ENCODE data around the gene TNFRSF6B. TPM values are rescaled to one million over a fixed set of nuclear protein-coding genes. Genes with fewer than 3 reads are reported as not detected.
A peak's percentile ranks its signal among the peaks of the same experiment; 100 is the strongest.

Gene TNFRSF6B
- total RNA-seq, 5 donors from 2014 or later (not counting 1 experiment from before 2014, with no cell fraction given): 0.37 to 1.5 (median 0.91) TPM; not detected in 1

DNA sequence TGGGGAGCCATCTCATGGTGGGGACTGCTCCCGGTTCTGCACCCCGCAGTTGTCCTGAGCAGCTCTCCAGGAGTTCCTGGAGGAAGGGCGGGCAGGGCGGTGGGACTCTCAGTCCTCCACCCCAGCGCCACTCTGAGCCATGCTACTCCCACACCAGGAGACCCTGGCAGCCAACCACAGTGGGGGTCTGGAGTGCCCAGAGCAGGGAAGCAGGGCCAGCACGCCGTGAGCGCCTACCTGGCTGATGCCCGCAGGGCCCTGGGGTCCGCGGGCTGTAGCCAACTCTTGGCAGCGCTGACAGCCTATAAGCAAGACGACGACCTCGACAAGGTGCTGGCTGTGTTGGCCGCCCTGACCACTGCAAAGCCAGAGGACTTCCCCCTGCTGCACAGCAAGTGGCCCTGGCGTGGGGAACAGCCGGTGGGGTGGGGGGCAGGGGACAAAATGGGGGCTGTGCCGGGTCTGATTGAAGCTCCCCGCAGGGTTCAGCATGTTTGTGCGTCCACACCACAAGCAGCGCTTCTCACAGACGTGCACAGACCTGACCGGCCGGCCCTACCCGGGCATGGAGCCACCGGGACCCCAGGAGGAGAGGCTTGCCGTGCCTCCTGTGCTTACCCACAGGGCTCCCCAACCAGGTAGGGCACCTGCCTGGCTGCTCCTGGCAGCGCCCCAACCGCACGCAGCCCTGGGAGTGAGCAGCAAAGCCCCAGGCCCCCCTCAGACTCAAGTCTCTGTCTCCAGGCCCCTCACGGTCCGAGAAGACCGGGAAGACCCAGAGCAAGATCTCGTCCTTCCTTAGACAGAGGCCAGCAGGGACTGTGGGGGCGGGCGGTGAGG, 1.6 kb upstream of the TNFRSF6B start:
- Mint-ChIP-seq H3K4me3 (no peak overlapping the region), H3K36me3 (no peaks in the 10 kb centered on the region), H3K4me1 (peaks cover 5 to 21% (median 9%) of the 10 kb centered on the region in 3 donors), H3K9me3 (no peaks in the 10 kb centered on the region), H3K27me3 (no peaks in the 10 kb centered on the region), H3K27ac (no peak overlapping the region)
- no peak for ATAC-seq (replicated peaks in 1 of 4)
- H3K9me3 ChIP-seq: no peaks in the 10 kb centered on the region
- peaks cover 0 to 14% of the 10 kb centered on the region in 2 donors for H3K36me3 ChIP-seq (ENCODE audit: control insufficient read depth in 2 of 2, extremely low read depth in 1 of 2, insufficient read depth in 1 of 2, low read length in 1 of 2)
- no peak for DNase-seq
- ChIA-PET CTCF (no interaction called here), POLR2A (no interaction called here)
- H3K4me3 ChIP-seq (ENCODE audit: control insufficient read depth in 1 of 2, extremely low read depth in 1 of 2, low read length in 1 of 2): no peak overlapping the region
- peaks cover 2 to 59% of the 10 kb centered on the region in 2 experiments for H3K4me1 ChIP-seq (ENCODE audit: control insufficient read depth in 1 of 2, extremely low read depth in 1 of 2, insufficient read depth in 2 of 2, low read length in 2 of 2)
- 97% methylated on average over 30 of the region's 37 CpGs for WGBS (ENCODE audit: insufficient coverage)
- no peak overlapping the region for H3K27ac ChIP-seq (ENCODE audit: low read length)
- no peaks in the 10 kb centered on the region for H3K27me3 ChIP-seq (replicated peaks in 1 of 2; ENCODE audit: control insufficient read depth in 2 of 2, extremely low read depth in 1 of 2, insufficient read depth in 2 of 2, low read length in 1 of 2)

DNA sequence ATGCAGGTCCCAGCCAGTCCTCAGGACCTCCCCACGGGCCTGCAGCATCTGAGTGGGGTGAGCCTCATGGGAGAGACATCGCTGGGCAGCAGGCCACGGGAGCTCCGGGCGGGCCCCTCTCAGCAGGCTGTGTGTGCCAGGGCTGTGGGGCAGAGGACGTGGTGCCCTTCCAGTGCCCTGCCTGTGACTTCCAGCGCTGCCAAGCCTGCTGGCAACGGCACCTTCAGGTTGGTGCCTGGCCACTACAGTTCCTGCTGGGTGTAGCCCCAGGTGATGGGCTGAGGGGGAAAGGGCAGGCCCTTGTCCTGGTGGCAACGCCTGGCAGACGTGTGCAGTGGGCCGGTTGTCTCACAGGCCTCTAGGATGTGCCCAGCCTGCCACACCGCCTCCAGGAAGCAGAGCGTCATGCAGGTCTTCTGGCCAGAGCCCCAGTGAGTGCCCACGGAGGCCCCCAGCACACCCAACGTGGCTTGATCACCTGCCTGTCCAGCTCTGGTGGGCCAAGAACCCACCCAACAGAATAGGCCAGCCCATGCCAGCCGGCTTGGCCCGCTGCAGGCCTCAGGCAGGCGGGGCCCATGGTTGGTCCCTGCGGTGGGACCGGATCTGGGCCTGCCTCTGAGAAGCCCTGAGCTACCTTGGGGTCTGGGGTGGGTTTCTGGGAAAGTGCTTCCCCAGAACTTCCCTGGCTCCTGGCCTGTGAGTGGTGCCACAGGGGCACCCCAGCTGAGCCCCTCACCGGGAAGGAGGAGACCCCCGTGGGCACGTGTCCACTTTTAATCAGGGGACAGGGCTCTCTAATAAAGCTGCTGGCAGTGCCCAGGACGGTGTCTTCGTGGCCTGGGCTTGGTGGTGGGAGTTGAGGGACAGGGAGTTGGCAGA, 787 bp upstream of the TNFRSF6B start:
- peak overlapping the region in 1 of 2 donors; percentile 55 for H3K27ac Mint-ChIP-seq
- no peaks in the 10 kb centered on the region for H3K36me3 Mint-ChIP-seq
- peak overlapping the region in 1 of 3 donors; percentile 64 for H3K4me3 Mint-ChIP-seq
- no peak overlapping the region for H3K27ac ChIP-seq (ENCODE audit: low read length)
- DNase-seq (no peak), ATAC-seq (replicated peaks in 1 of 4) (no peak)
- peaks cover 2 to 68% of the 10 kb centered on the region in 2 experiments for H3K4me1 ChIP-seq (ENCODE audit: control insufficient read depth in 1 of 2, extremely low read depth in 1 of 2, insufficient read depth in 2 of 2, low read length in 2 of 2)
- H3K4me1 Mint-ChIP-seq: peaks cover 5 to 26% (median 9%) of the 10 kb centered on the region in 3 donors
- H3K27me3 Mint-ChIP-seq: no peaks in the 10 kb centered on the region
- H3K9me3 Mint-ChIP-seq: no peaks in the 10 kb centered on the region
- WGBS (ENCODE audit: insufficient coverage): 85% methylated on average over 23 of the region's 25 CpGs
- no peak overlapping the region for H3K4me3 ChIP-seq (ENCODE audit: control insufficient read depth in 1 of 2, extremely low read depth in 1 of 2, low read length in 1 of 2)
- POLR2A ChIA-PET: no interaction called here
- CTCF ChIA-PET: no interaction called here
- H3K27me3 ChIP-seq (replicated peaks in 1 of 2; ENCODE audit: control insufficient read depth in 2 of 2, extremely low read depth in 1 of 2, insufficient read depth in 2 of 2, low read length in 1 of 2): no peaks in the 10 kb centered on the region
- no peaks in the 10 kb centered on the region for H3K9me3 ChIP-seq
- H3K36me3 ChIP-seq (ENCODE audit: control insufficient read depth in 2 of 2, extremely low read depth in 1 of 2, insufficient read depth in 1 of 2, low read length in 1 of 2): peaks cover 0 to 16% of the 10 kb centered on the region in 2 donors

DNA sequence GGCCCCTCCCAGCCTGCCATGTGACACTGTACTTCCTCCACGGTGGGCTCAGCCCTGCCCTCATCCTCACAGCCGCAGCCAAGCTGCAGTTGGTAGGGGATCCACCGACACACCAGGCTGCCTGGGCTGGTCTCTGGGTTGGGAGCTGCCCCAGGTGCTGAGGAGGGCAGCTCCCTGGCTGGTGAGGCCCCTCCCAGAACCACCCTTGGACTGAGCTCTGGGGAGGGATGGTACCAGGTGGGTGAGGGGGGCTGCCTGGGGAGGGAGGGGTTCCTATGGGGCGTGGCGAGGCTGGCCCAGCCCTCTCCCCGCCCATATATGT, 185 bp upstream of the TNFRSF6B start:
- POLR2A ChIA-PET: no interaction called here
- CTCF ChIA-PET: no interaction called here

DNA sequence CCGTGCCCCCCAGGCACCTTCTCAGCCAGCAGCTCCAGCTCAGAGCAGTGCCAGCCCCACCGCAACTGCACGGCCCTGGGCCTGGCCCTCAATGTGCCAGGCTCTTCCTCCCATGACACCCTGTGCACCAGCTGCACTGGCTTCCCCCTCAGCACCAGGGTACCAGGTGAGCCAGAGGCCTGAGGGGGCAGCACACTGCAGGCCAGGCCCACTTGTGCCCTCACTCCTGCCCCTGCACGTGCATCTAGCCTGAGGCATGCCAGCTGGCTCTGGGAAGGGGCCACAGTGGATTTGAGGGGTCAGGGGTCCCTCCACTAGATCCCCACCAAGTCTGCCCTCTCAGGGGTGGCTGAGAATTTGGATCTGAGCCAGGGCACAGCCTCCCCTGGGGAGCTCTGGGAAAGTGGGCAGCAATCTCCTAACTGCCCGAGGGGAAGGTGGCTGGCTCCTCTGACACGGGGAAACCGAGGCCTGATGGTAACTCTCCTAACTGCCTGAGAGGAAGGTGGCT, 960 bp downstream of the TNFRSF6B start:
- ChIA-PET CTCF (no interaction called here), POLR2A (interaction anchor here in 1 of 2 donors (0.5 kb wide), 1 partner anchor 72 kb away, joined by 3 read pairs; no protein-coding TSS in a partner anchor)
- H3K36me3 Mint-ChIP-seq: no peaks in the 10 kb centered on the region
- H3K4me3 Mint-ChIP-seq: peak overlapping the region in 2 of 3 donors; percentile 24 to 64
- no peak for ATAC-seq (replicated peaks in 1 of 4)
- Histone ChIP-seq H3K9me3 (no peaks in the 10 kb centered on the region), H3K4me3 (ENCODE audit: control insufficient read depth in 1 of 2, extremely low read depth in 1 of 2, low read length in 1 of 2) (peak overlapping the region in 1 of 2 donors; percentile 36), H3K27ac (ENCODE audit: low read length) (no peak overlapping the region), H3K4me1 (ENCODE audit: control insufficient read depth in 1 of 2, extremely low read depth in 1 of 2, insufficient read depth in 2 of 2, low read length in 2 of 2) (peaks cover 2 to 83% of the 10 kb centered on the region in 2 experiments), H3K36me3 (ENCODE audit: control insufficient read depth in 2 of 2, extremely low read depth in 1 of 2, insufficient read depth in 1 of 2, low read length in 1 of 2) (peaks cover 2 to 16% of the 10 kb centered on the region in 2 donors), H3K27me3 (replicated peaks in 1 of 2; ENCODE audit: control insufficient read depth in 2 of 2, extremely low read depth in 1 of 2, insufficient read depth in 2 of 2, low read length in 1 of 2) (no peaks in the 10 kb centered on the region)
- no peaks in the 10 kb centered on the region for H3K9me3 Mint-ChIP-seq
- 79% methylated on average over 3 of the region's 7 CpGs for WGBS (ENCODE audit: insufficient coverage)
- DNase-seq: no peak
- no peaks in the 10 kb centered on the region for H3K27me3 Mint-ChIP-seq
- no peak overlapping the region for H3K27ac Mint-ChIP-seq
- H3K4me1 Mint-ChIP-seq: peaks cover 0 to 37% (median 12%) of the 10 kb centered on the region in 3 donors

More for the DNA sequence above, 185 bp upstream of the TNFRSF6B start:
- Histone ChIP-seq H3K36me3 (ENCODE audit: control insufficient read depth in 2 of 2, extremely low read depth in 1 of 2, insufficient read depth in 1 of 2, low read length in 1 of 2) (peaks cover 0 to 16% of the 10 kb centered on the region in 2 donors), H3K27ac (ENCODE audit: low read length) (no peak overlapping the region), H3K4me3 (ENCODE audit: control insufficient read depth in 1 of 2, extremely low read depth in 1 of 2, low read length in 1 of 2) (peak overlapping the region in 1 of 2 donors; percentile 36), H3K9me3 (no peaks in the 10 kb centered on the region), H3K27me3 (replicated peaks in 1 of 2; ENCODE audit: control insufficient read depth in 2 of 2, extremely low read depth in 1 of 2, insufficient read depth in 2 of 2, low read length in 1 of 2) (no peaks in the 10 kb centered on the region), H3K4me1 (ENCODE audit: control insufficient read depth in 1 of 2, extremely low read depth in 1 of 2, insufficient read depth in 2 of 2, low read length in 2 of 2) (peaks cover 2 to 74% of the 10 kb centered on the region in 2 experiments)
- ATAC-seq (replicated peaks in 1 of 4) (peak; percentile 65 to 80 (median 70)), DNase-seq (peak in 27 of 35 experiments; percentile 14 to 62 (median 36))
- Mint-ChIP-seq H3K27me3 (no peaks in the 10 kb centered on the region), H3K36me3 (no peaks in the 10 kb centered on the region), H3K4me1 (peaks cover 4 to 30% (median 12%) of the 10 kb centered on the region in 3 donors), H3K9me3 (no peaks in the 10 kb centered on the region), H3K27ac (peak overlapping the region in 1 of 2 donors; percentile 55), H3K4me3 (peak overlapping the region in 2 of 3 donors; percentile 28 to 64)
- WGBS (ENCODE audit: insufficient coverage): 35% methylated on average over 2 of the region's 6 CpGs

DNA sequence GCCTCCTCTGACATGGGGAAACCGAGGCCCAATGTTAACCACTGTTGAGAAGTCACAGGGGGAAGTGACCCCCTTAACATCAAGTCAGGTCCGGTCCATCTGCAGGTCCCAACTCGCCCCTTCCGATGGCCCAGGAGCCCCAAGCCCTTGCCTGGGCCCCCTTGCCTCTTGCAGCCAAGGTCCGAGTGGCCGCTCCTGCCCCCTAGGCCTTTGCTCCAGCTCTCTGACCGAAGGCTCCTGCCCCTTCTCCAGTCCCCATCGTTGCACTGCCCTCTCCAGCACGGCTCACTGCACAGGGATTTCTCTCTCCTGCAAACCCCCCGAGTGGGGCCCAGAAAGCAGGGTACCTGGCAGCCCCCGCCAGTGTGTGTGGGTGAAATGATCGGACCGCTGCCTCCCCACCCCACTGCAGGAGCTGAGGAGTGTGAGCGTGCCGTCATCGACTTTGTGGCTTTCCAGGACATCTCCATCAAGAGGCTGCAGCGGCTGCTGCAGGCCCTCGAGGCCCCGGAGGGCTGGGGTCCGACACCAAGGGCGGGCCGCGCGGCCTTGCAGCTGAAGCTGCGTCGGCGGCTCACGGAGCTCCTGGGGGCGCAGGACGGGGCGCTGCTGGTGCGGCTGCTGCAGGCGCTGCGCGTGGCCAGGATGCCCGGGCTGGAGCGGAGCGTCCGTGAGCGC, 1.6 kb downstream of the TNFRSF6B start:
- CTCF ChIA-PET: no interaction called here
- POLR2A ChIA-PET: no interaction called here
- Mint-ChIP-seq H3K9me3 (no peaks in the 10 kb centered on the region), H3K4me1 (peaks cover 0 to 37% (median 12%) of the 10 kb centered on the region in 3 donors), H3K36me3 (no peaks in the 10 kb centered on the region), H3K27ac (no peak overlapping the region), H3K27me3 (no peaks in the 10 kb centered on the region), H3K4me3 (peak overlapping the region in 2 of 3 donors; percentile 24 to 64)
- Histone ChIP-seq H3K27me3 (replicated peaks in 1 of 2; ENCODE audit: control insufficient read depth in 2 of 2, extremely low read depth in 1 of 2, insufficient read depth in 2 of 2, low read length in 1 of 2) (no peaks in the 10 kb centered on the region), H3K4me3 (ENCODE audit: control insufficient read depth in 1 of 2, extremely low read depth in 1 of 2, low read length in 1 of 2) (no peak overlapping the region), H3K9me3 (no peaks in the 10 kb centered on the region), H3K36me3 (ENCODE audit: control insufficient read depth in 2 of 2, extremely low read depth in 1 of 2, insufficient read depth in 1 of 2, low read length in 1 of 2) (peaks cover 2 to 16% of the 10 kb centered on the region in 2 donors), H3K4me1 (ENCODE audit: control insufficient read depth in 1 of 2, extremely low read depth in 1 of 2, insufficient read depth in 2 of 2, low read length in 2 of 2) (peaks cover 2 to 83% of the 10 kb centered on the region in 2 experiments), H3K27ac (ENCODE audit: low read length) (no peak overlapping the region)
- DNase-seq (no peak), ATAC-seq (replicated peaks in 1 of 4) (no peak)
- 96% methylated on average over 20 of the region's 40 CpGs for WGBS (ENCODE audit: insufficient coverage)
